ENCODE results near the gene VWA8. TPM values are rescaled to one million over a fixed set of nuclear protein-coding genes. Genes with fewer than 3 reads are reported as not detected.

Gene VWA8
- polyA plus RNA-seq, 1 of the 3 experiments (the other 2 are of a cell fraction): 5.5 TPM

DNA sequence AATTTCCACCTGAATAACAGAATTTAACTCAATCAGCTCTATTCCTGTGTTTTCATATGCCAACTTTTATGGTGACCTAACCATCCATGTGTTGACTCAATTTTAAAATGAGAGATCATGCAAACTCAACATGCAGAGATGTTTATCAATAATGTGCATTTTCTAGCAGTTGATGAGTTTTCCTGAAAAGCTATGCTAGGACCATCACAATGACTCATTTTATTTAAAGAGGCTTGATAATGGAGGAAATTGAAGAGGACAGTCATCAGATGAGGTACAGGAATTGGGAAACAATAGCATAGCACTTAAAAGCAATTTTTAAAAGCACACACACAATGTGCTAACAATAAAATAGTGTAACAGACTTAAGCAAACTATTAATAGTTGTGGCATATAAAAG is 127.1 kb downstream of the VWA8 start:
- no peak overlapping the region for H3K4me3 ChIP-seq (ENCODE audit: low read depth in 2 of 2, low read length in 1 of 2)
- H3K27me3 ChIP-seq (ENCODE audit: insufficient read depth): no peaks in the 10 kb centered on the region
- H3K36me3 ChIP-seq (replicated peaks in 1 of 2; ENCODE audit: control insufficient read depth in 1 of 2, insufficient read depth in 2 of 2, low read length in 1 of 2): no peaks in the 10 kb centered on the region
- no peaks in the 10 kb centered on the region for H4K20me1 ChIP-seq (ENCODE audit: insufficient read depth)
- no peak overlapping the region for H2AFZ ChIP-seq (ENCODE audit: low read depth)
- no peak overlapping the region for H3K4me2 ChIP-seq
- H3K27ac ChIP-seq (ENCODE audit: low read depth in 2 of 2, low read length in 1 of 2): peak overlapping the region in 1 of 2 experiments; percentile 24; a peak in 1 of 4 replicates
- no peaks in the 10 kb centered on the region for H3K9me2 ChIP-seq
- H3F3A ChIP-seq (replicated peaks; ENCODE audit: insufficient read depth): peaks cover 34% of the 10 kb centered on the region
- no peaks in the 10 kb centered on the region for H3K9me3 ChIP-seq
- no peak for DNase-seq
- no peak overlapping the region for H3K9ac ChIP-seq
- POLR2A ChIA-PET: no interaction called here
- H3K79me2 ChIP-seq (ENCODE audit: insufficient read depth): no peaks in the 10 kb centered on the region
- CTCF ChIA-PET: interaction anchor here (1.1 kb wide), 1 partner anchor 71 kb away, joined by 3 read pairs; no protein-coding TSS in a partner anchor
- peaks cover 12 to 24% of the 10 kb centered on the region in 2 experiments for H3K4me1 ChIP-seq (ENCODE audit: control insufficient read depth in 1 of 2, insufficient read depth in 2 of 2, low read depth in 1 of 2, low read length in 1 of 2)
- TF ChIP-seq, protein P1, sequence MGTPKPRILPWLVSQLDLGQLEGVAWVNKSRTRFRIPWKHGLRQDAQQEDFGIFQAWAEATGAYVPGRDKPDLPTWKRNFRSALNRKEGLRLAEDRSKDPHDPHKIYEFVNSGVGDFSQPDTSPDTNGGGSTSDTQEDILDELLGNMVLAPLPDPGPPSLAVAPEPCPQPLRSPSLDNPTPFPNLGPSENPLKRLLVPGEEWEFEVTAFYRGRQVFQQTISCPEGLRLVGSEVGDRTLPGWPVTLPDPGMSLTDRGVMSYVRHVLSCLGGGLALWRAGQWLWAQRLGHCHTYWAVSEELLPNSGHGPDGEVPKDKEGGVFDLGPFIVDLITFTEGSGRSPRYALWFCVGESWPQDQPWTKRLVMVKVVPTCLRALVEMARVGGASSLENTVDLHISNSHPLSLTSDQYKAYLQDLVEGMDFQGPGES (IDR thresholded peaks at IDR 0.05; ENCODE audit: low read depth, low read length): no peak
- TF ChIP-seq EZH2phosphoT487 (IDR thresholded peaks at IDR 0.05; ENCODE audit: borderline replicate concordance, low read depth) (no peak), NRF1 (IDR thresholded peaks at IDR 0.05; ENCODE audit: low read depth, low read length) (no peak), GABPA (IDR thresholded peaks at IDR 0.05; ENCODE audit: low read depth) (no peak), MEF2A (IDR thresholded peaks at IDR 0.05; ENCODE audit: borderline replicate concordance, low read depth) (no peak), GATA2 (CRISPR knock-in tag; IDR thresholded peaks at IDR 0.05) (no peak), SIN3A (IDR thresholded peaks at IDR 0.05; ENCODE audit: borderline replicate concordance, low read depth, low read length) (no peak), SMC3 (IDR thresholded peaks at IDR 0.05; ENCODE audit: low read depth, low read length) (no peak), TCF12 (IDR thresholded peaks at IDR 0.05) (peak; percentile 55), FOXJ3 (CRISPR knock-in tag; IDR thresholded peaks at IDR 0.05) (no peak), FOSL2 (IDR thresholded peaks at IDR 0.05; ENCODE audit: borderline replicate concordance, low read depth) (no peak), TAF1 (IDR thresholded peaks at IDR 0.05; ENCODE audit: borderline replicate concordance, low read depth, low read length) (no peak), RXRA (IDR thresholded peaks at IDR 0.05; ENCODE audit: borderline replicate concordance, low read depth) (no peak), RCOR1 (IDR thresholded peaks at IDR 0.05; ENCODE audit: low read length) (no peak), CHD2 (IDR thresholded peaks at IDR 0.05; ENCODE audit: low read length, partially characterized antibody) (no peak), YY1 (IDR thresholded peaks at IDR 0.05; ENCODE audit: low read depth) (no peak), NFIC (IDR thresholded peaks at IDR 0.05; ENCODE audit: borderline replicate concordance) (no peak; the same call in 1 of the 2 replicates), FOXM1 (IDR thresholded peaks at IDR 0.05; ENCODE audit: low read depth) (no peak)
- TF ChIP-seq, protein P2, sequence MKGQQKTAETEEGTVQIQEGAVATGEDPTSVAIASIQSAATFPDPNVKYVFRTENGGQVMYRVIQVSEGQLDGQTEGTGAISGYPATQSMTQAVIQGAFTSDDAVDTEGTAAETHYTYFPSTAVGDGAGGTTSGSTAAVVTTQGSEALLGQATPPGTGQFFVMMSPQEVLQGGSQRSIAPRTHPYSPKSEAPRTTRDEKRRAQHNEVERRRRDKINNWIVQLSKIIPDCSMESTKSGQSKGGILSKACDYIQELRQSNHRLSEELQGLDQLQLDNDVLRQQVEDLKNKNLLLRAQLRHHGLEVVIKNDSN (IDR thresholded peaks at IDR 0.05; ENCODE audit: borderline replicate concordance, low read depth): no peak
- TF ChIP-seq, protein P3, sequence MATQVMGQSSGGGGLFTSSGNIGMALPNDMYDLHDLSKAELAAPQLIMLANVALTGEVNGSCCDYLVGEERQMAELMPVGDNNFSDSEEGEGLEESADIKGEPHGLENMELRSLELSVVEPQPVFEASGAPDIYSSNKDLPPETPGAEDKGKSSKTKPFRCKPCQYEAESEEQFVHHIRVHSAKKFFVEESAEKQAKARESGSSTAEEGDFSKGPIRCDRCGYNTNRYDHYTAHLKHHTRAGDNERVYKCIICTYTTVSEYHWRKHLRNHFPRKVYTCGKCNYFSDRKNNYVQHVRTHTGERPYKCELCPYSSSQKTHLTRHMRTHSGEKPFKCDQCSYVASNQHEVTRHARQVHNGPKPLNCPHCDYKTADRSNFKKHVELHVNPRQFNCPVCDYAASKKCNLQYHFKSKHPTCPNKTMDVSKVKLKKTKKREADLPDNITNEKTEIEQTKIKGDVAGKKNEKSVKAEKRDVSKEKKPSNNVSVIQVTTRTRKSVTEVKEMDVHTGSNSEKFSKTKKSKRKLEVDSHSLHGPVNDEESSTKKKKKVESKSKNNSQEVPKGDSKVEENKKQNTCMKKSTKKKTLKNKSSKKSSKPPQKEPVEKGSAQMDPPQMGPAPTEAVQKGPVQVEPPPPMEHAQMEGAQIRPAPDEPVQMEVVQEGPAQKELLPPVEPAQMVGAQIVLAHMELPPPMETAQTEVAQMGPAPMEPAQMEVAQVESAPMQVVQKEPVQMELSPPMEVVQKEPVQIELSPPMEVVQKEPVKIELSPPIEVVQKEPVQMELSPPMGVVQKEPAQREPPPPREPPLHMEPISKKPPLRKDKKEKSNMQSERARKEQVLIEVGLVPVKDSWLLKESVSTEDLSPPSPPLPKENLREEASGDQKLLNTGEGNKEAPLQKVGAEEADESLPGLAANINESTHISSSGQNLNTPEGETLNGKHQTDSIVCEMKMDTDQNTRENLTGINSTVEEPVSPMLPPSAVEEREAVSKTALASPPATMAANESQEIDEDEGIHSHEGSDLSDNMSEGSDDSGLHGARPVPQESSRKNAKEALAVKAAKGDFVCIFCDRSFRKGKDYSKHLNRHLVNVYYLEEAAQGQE (IDR thresholded peaks at IDR 0.05; ENCODE audit: low read depth, low read length): no peak
- TF ChIP-seq, protein P4, sequence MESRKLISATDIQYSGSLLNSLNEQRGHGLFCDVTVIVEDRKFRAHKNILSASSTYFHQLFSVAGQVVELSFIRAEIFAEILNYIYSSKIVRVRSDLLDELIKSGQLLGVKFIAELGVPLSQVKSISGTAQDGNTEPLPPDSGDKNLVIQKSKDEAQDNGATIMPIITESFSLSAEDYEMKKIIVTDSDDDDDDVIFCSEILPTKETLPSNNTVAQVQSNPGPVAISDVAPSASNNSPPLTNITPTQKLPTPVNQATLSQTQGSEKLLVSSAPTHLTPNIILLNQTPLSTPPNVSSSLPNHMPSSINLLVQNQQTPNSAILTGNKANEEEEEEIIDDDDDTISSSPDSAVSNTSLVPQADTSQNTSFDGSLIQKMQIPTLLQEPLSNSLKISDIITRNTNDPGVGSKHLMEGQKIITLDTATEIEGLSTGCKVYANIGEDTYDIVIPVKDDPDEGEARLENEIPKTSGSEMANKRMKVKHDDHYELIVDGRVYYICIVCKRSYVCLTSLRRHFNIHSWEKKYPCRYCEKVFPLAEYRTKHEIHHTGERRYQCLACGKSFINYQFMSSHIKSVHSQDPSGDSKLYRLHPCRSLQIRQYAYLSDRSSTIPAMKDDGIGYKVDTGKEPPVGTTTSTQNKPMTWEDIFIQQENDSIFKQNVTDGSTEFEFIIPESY (IDR thresholded peaks at IDR 0.05; ENCODE audit: borderline replicate concordance, low read depth): no peak
- TF ChIP-seq, protein P5, sequence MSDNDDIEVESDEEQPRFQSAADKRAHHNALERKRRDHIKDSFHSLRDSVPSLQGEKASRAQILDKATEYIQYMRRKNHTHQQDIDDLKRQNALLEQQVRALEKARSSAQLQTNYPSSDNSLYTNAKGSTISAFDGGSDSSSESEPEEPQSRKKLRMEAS (IDR thresholded peaks at IDR 0.05; ENCODE audit: low read depth): no peak
- TF ChIP-seq, protein P6, sequence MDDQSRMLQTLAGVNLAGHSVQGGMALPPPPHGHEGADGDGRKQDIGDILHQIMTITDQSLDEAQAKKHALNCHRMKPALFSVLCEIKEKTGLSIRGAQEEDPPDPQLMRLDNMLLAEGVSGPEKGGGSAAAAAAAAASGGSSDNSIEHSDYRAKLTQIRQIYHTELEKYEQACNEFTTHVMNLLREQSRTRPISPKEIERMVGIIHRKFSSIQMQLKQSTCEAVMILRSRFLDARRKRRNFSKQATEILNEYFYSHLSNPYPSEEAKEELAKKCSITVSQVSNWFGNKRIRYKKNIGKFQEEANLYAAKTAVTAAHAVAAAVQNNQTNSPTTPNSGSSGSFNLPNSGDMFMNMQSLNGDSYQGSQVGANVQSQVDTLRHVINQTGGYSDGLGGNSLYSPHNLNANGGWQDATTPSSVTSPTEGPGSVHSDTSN (IDR thresholded peaks at IDR 0.05): peak; percentile 59; the same call in 1 of the 2 replicates
- TF ChIP-seq, protein P7, sequence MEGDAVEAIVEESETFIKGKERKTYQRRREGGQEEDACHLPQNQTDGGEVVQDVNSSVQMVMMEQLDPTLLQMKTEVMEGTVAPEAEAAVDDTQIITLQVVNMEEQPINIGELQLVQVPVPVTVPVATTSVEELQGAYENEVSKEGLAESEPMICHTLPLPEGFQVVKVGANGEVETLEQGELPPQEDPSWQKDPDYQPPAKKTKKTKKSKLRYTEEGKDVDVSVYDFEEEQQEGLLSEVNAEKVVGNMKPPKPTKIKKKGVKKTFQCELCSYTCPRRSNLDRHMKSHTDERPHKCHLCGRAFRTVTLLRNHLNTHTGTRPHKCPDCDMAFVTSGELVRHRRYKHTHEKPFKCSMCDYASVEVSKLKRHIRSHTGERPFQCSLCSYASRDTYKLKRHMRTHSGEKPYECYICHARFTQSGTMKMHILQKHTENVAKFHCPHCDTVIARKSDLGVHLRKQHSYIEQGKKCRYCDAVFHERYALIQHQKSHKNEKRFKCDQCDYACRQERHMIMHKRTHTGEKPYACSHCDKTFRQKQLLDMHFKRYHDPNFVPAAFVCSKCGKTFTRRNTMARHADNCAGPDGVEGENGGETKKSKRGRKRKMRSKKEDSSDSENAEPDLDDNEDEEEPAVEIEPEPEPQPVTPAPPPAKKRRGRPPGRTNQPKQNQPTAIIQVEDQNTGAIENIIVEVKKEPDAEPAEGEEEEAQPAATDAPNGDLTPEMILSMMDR (IDR thresholded peaks at IDR 0.05): no peak
